ENCODE measurements around the gene CBX5.
"Not testable (repeated sequence)": the region's sequence is repeated elsewhere in the genome, so short reads cannot be mapped to it uniquely, and the experiment has no call there.

The CBX5 gene

GRCh38 chr12:54195737-54196347, 84.1 kb downstream of the CBX5 start:
- DNase-seq, result no peak

- no peak for DNase-seq
Observed at GRCh38 chr12:54195080-54195736, 84.7 kb downstream of the CBX5 start.

- DNase-seq, result not testable (repeated sequence)
Observed at GRCh38 chr12:54194611-54195010, 85.3 kb downstream of the CBX5 start.

GRCh38 chr12:54193434-54193833, 86.5 kb downstream of the CBX5 start:
- DNase-seq, result no peak

GRCh38 chr12:54191550-54192022, 88.3 kb downstream of the CBX5 start:
- peak; percentile 85 for DNase-seq

- DNase-seq, result no peak
Observed at GRCh38 chr12:54191126-54191525, 88.8 kb downstream of the CBX5 start.

GRCh38 chr12:54189198-54189539, 90.8 kb downstream of the CBX5 start:
- DNase-seq, result no peak

GRCh38 chr12:54187075-54187474, 92.8 kb downstream of the CBX5 start:
- DNase-seq, result no peak

GRCh38 chr12:54185919-54186318, 94.0 kb downstream of the CBX5 start:
- no peak for DNase-seq

GRCh38 chr12:54185297-54185696, 94.6 kb downstream of the CBX5 start:
- DNase-seq, result not testable (repeated sequence)

GRCh38 chr12:54184024-54184805, 95.7 kb downstream of the CBX5 start:
- no peak for DNase-seq

- no peak for DNase-seq
Observed at GRCh38 chr12:54182981-54183380, 96.9 kb downstream of the CBX5 start.

- no peak for DNase-seq
Observed at GRCh38 chr12:54182086-54182485, 97.8 kb downstream of the CBX5 start.

Measured in CD4-positive, alpha-beta T cell treated with Interleukin-12 subunit alpha and Interleukin-12 subunit beta, for 1 hour (primary cell).